ENCODE data around the gene DEDD. TPM values are rescaled to one million over a fixed set of nuclear protein-coding genes. Genes with fewer than 3 reads are reported as not detected.
A peak's percentile ranks its signal among the peaks of the same experiment; 100 is the strongest.

Gene DEDD
- total RNA-seq, 1 experiment from 2014 or later: 39.2 TPM

- Mint-ChIP-seq H3K36me3 (no peaks in the 10 kb centered on the region), H3K27ac (no peak within 1 kb of the TSS), H3K4me1 (peaks cover 21% of the 10 kb centered on the region), H3K9me3 (no peaks in the 10 kb centered on the region), H3K27me3 (ENCODE audit: low read depth) (no peaks in the 10 kb centered on the region), H3K4me3 (no peak within 1 kb of the TSS)
- DNase-seq (ENCODE audit: low spot score) (peak; percentile 46), ATAC-seq (peak; percentile 77)
- ChIA-PET POLR2A (interaction anchor here (1.4 kb wide), 1 partner anchor 18 kb away, joined by 3 read pairs; no protein-coding TSS in a partner anchor), CTCF (interaction anchor here (0.7 to 3.0 kb wide), 13 partner anchors 8 to 254 kb away, joined by 3 to 23 read pairs (median 3); partner anchors contain the start of genes ARHGAP30, KLHDC9 and TSTD1)
- TF ChIP-seq, protein P1, sequence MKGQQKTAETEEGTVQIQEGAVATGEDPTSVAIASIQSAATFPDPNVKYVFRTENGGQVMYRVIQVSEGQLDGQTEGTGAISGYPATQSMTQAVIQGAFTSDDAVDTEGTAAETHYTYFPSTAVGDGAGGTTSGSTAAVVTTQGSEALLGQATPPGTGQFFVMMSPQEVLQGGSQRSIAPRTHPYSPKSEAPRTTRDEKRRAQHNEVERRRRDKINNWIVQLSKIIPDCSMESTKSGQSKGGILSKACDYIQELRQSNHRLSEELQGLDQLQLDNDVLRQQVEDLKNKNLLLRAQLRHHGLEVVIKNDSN (CRISPR knock-in tag; IDR thresholded peaks at IDR 0.05): no peak
- no peak for TF ChIP-seq E2F4 (CRISPR knock-in tag; IDR thresholded peaks at IDR 0.05; ENCODE audit: borderline replicate concordance, low read depth)
- TF ChIP-seq NR3C1 (CRISPR knock-in tag; conservative IDR thresholded peaks at IDR 0.05; ENCODE audit: low read depth): no peak
- TF ChIP-seq, protein P2, sequence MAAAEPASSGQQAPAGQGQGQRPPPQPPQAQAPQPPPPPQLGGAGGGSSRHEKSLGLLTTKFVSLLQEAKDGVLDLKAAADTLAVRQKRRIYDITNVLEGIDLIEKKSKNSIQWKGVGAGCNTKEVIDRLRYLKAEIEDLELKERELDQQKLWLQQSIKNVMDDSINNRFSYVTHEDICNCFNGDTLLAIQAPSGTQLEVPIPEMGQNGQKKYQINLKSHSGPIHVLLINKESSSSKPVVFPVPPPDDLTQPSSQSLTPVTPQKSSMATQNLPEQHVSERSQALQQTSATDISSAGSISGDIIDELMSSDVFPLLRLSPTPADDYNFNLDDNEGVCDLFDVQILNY (CRISPR knock-in tag; IDR thresholded peaks at IDR 0.05): no peak
- no peak for TF ChIP-seq ZNF532 (CRISPR knock-in tag; IDR thresholded peaks at IDR 0.05; ENCODE audit: borderline replicate concordance)
- no peak for TF ChIP-seq ZBTB43 (CRISPR knock-in tag; IDR thresholded peaks at IDR 0.05)
- TF ChIP-seq ZNF121 (CRISPR knock-in tag; IDR thresholded peaks at IDR 0.05): no peak
- TF ChIP-seq FOXK1 (CRISPR knock-in tag; IDR thresholded peaks at IDR 0.05): no peak
These were observed 43.1 kb downstream of the DEDD start, which contains the start of gene NECTIN4 for GRCh38 chr1:161089251-161089924. Gene NECTIN4, minus strand, starts transcription at chr1:161089558. Its CDS starts 262 bp downstream, at chr1:161089296.

DNA sequence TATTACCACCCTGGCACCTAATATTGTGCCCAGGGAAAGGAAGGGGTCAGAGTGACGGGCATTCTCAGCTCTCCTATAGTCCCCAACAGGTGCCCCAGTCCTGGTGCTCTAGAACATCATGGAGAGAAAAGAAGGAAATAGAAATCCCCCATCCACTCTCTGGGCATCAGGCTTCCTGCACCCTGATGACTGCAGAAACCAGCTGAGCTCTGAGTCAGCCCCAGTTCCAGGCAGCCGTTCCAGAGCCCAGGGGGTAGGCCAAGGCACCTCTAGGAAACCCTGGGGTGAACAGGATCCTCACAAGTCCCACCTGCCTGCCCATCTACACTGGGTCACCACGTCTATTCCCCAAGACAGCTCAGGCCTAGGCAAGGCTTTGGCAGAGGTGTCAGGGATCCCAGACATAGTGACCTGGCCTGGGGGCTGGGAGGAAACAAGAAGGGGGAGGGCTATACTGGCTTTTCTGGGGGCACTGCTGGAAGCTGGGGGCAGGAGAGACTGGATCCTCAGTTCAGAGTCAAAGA lies 43.8 kb downstream of the DEDD start:
- Mint-ChIP-seq H3K4me1 (peaks cover 26% of the 10 kb centered on the region), H3K36me3 (no peaks in the 10 kb centered on the region), H3K27me3 (ENCODE audit: low read depth) (no peaks in the 10 kb centered on the region), H3K27ac (no peak overlapping the region), H3K4me3 (no peak overlapping the region), H3K9me3 (no peaks in the 10 kb centered on the region)
- DNase-seq (ENCODE audit: low spot score) (no peak), ATAC-seq (no peak)
- POLR2A ChIA-PET: interaction anchor here (1.4 kb wide), 1 partner anchor 17 kb away, joined by 3 read pairs; no protein-coding TSS in a partner anchor
- CTCF ChIA-PET: interaction anchor here (0.7 to 3.0 kb wide), 13 partner anchors 8 to 254 kb away, joined by 3 to 23 read pairs (median 3); partner anchors contain the start of genes ARHGAP30 and KLHDC9
- TF ChIP-seq GTF2I (CRISPR knock-in tag; conservative IDR thresholded peaks at IDR 0.05): no peak
- TF ChIP-seq GABPB1 (CRISPR knock-in tag; IDR thresholded peaks at IDR 0.05): no peak
- TF ChIP-seq MLX (CRISPR knock-in tag; IDR thresholded peaks at IDR 0.05): no peak
- TF ChIP-seq NR3C1 (CRISPR knock-in tag; conservative IDR thresholded peaks at IDR 0.05; ENCODE audit: low read depth): no peak
- no peak for TF ChIP-seq FOXP4 (CRISPR knock-in tag; IDR thresholded peaks at IDR 0.05)
- no peak for TF ChIP-seq HMGA2 (CRISPR knock-in tag; IDR thresholded peaks at IDR 0.05)
- TF ChIP-seq AFF4 (CRISPR knock-in tag; IDR thresholded peaks at IDR 0.05; ENCODE audit: borderline replicate concordance): no peak
- no peak for TF ChIP-seq SMAD4 (CRISPR knock-in tag; IDR thresholded peaks at IDR 0.05)
- TF ChIP-seq NFATC4 (CRISPR knock-in tag; IDR thresholded peaks at IDR 0.05): no peak
- TF ChIP-seq SOX15 (CRISPR knock-in tag; IDR thresholded peaks at IDR 0.05): no peak

Measured in WTC11 (cell line).